ENCODE data around the gene WRNIP1. TPM values are rescaled to one million over a fixed set of nuclear protein-coding genes. Genes with fewer than 3 reads are reported as not detected.

Gene WRNIP1
- total and polyA plus RNA-seq, 2 of the 4 experiments (the other 2 are of a cell fraction) = 43.7 to 47.1 TPM

DNA sequence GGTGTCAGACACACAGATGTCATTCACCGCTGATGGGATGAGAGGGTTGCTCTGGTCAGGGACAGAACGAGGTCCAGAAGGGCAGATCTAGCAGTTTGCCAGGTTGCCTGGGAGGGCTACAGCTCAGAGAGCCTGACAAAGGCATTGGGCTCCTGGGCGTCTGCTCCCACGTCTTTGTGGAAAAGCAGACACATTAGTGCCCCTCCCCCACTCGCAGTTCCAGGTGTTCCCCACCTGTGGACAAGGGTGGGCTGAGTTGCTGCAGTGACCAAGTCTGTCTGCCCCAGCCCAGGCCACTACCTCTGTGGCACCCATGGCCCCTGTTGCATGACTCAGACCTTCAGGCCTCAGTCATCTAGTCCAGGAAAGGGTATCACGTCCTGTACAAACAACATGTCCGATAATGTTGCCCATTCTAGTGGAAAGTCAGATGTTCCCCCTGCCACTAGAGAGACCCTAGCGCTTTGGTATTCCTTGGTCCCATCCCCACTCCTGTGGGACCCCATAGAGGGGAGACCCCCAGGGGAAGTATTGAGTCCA, 37.4 kb downstream of the WRNIP1 start:
- Histone ChIP-seq H2BK15ac (ENCODE audit: low read depth, low read length) (no peak overlapping the region), H3K14ac (replicated peaks; ENCODE audit: low read depth, low read length) (no peak overlapping the region), H2AK9ac (replicated peaks; ENCODE audit: low read depth, low read length, poor library complexity) (no peak overlapping the region), H2BK5ac (ENCODE audit: low read depth, low read length, poor library complexity, severe bottlenecking) (no peak overlapping the region), H3K4me3 (ENCODE audit: insufficient read depth, low read depth, low read length) (no peak overlapping the region), H2AK5ac (ENCODE audit: low read depth, low read length) (no peak overlapping the region), H4K20me1 (ENCODE audit: insufficient read depth, low read length) (no peaks in the 10 kb centered on the region), H4K5ac (ENCODE audit: low read depth, low read length) (no peak overlapping the region), H2AFZ (replicated peaks; ENCODE audit: low read length, poor library complexity) (peak overlapping the region; percentile 39), H3K79me1 (ENCODE audit: low read depth in 1 of 2, low read length in 2 of 2) (peaks cover 6 to 22% of the 10 kb centered on the region in 2 experiments; a peak in 2 of 4 replicates), H3K4me1 (ENCODE audit: control insufficient read depth, insufficient read depth, low read length) (peaks cover under 1% of the 10 kb centered on the region; the same call in 1 of the 2 replicates), H3K36me3 (ENCODE audit: control insufficient read depth, insufficient read depth, low read length) (no peaks in the 10 kb centered on the region), H3K4ac (ENCODE audit: low read depth, low read length) (no peak overlapping the region), H3K4me2 (ENCODE audit: low read depth, low read length) (no peak overlapping the region), H4K8ac (ENCODE audit: low read depth in 2 of 2, low read length in 2 of 2) (no peak overlapping the region), H3K27me3 (ENCODE audit: control insufficient read depth, insufficient read depth, low read length) (no peaks in the 10 kb centered on the region), H2BK120ac (ENCODE audit: low read depth, low read length) (no peak overlapping the region), H2BK20ac (ENCODE audit: low read depth, low read length) (no peak overlapping the region), H3K9ac (ENCODE audit: low read depth, low read length) (no peak overlapping the region), H3K23ac (ENCODE audit: low read depth, low read length) (no peak overlapping the region), H3K9me3 (ENCODE audit: control insufficient read depth, insufficient read depth, low read length) (no peaks in the 10 kb centered on the region), H3K18ac (ENCODE audit: low read depth, low read length) (no peak overlapping the region), H3K56ac (ENCODE audit: extremely low read depth, insufficient read depth, low read length) (no peak overlapping the region), H4K91ac (ENCODE audit: insufficient read depth, low read depth, low read length) (no peak overlapping the region), H3K9me1 (ENCODE audit: insufficient read depth, low read length) (peaks cover 24% of the 10 kb centered on the region), H3K27ac (ENCODE audit: insufficient read depth, low read length) (no peak overlapping the region)
- no TSS peak for BruUV-seq (replicated peaks)
- DNase-seq (no peak), ATAC-seq (ENCODE audit: low read depth) (no peak)
- dilution Hi-C loops (cut with HindIII; ENCODE audit: low sequenced_read_pairs, unreplicated experiment) (no loop called here), intact Hi-C loops (cut with micrococcal nuclease) (no loop called here), in situ Hi-C loops (cut with MboI; ENCODE audit: low sequenced_read_pairs) (no loop called here)
- WGBS, 2 experiments (ENCODE audit: extremely low coverage in 2 of 2, insufficient read length in 1 of 2) = 95% methylated on average over 4 of the region's 8 CpGs; no CpG with 5 or more reads in 1 of the 2 experiments
- CTCF ChIA-PET = no interaction called here
- TF ChIP-seq MAFK (IDR thresholded peaks at IDR 0.05; ENCODE audit: low read depth, low read length) = no peak
- TF ChIP-seq MXI1 (IDR thresholded peaks at IDR 0.05; ENCODE audit: borderline replicate concordance, low read depth, low read length) = no peak
- no peak for TF ChIP-seq BHLHE40 (IDR thresholded peaks at IDR 0.05; ENCODE audit: low read depth, low read length)
- TF ChIP-seq RAD21 (IDR thresholded peaks at IDR 0.05; ENCODE audit: low read length) = no peak
- TF ChIP-seq, protein P1, sequence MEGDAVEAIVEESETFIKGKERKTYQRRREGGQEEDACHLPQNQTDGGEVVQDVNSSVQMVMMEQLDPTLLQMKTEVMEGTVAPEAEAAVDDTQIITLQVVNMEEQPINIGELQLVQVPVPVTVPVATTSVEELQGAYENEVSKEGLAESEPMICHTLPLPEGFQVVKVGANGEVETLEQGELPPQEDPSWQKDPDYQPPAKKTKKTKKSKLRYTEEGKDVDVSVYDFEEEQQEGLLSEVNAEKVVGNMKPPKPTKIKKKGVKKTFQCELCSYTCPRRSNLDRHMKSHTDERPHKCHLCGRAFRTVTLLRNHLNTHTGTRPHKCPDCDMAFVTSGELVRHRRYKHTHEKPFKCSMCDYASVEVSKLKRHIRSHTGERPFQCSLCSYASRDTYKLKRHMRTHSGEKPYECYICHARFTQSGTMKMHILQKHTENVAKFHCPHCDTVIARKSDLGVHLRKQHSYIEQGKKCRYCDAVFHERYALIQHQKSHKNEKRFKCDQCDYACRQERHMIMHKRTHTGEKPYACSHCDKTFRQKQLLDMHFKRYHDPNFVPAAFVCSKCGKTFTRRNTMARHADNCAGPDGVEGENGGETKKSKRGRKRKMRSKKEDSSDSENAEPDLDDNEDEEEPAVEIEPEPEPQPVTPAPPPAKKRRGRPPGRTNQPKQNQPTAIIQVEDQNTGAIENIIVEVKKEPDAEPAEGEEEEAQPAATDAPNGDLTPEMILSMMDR (conservative IDR thresholded peaks at IDR 0.05; ENCODE audit: low read depth, low read length) = no peak
- no peak for TF ChIP-seq FOS (IDR thresholded peaks at IDR 0.05; ENCODE audit: low read depth, low read length)
- TF ChIP-seq, protein P2, sequence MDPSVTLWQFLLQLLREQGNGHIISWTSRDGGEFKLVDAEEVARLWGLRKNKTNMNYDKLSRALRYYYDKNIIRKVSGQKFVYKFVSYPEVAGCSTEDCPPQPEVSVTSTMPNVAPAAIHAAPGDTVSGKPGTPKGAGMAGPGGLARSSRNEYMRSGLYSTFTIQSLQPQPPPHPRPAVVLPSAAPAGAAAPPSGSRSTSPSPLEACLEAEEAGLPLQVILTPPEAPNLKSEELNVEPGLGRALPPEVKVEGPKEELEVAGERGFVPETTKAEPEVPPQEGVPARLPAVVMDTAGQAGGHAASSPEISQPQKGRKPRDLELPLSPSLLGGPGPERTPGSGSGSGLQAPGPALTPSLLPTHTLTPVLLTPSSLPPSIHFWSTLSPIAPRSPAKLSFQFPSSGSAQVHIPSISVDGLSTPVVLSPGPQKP (IDR thresholded peaks at IDR 0.05; ENCODE audit: borderline replicate concordance, low read depth, low read length) = no peak
- TF ChIP-seq, protein P3, sequence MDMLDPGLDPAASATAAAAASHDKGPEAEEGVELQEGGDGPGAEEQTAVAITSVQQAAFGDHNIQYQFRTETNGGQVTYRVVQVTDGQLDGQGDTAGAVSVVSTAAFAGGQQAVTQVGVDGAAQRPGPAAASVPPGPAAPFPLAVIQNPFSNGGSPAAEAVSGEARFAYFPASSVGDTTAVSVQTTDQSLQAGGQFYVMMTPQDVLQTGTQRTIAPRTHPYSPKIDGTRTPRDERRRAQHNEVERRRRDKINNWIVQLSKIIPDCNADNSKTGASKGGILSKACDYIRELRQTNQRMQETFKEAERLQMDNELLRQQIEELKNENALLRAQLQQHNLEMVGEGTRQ (IDR thresholded peaks at IDR 0.05; ENCODE audit: low read depth, low read length) = no peak
- TF ChIP-seq RCOR1 (IDR thresholded peaks at IDR 0.05; ENCODE audit: insufficient replicate concordance, low read length) = no peak
- TF ChIP-seq MAZ (IDR thresholded peaks at IDR 0.05; ENCODE audit: borderline replicate concordance, low read depth, low read length) = no peak
- no peak for TF ChIP-seq CEBPB (IDR thresholded peaks at IDR 0.05; ENCODE audit: low read depth, low read length)
- TF ChIP-seq CHD1 (IDR thresholded peaks at IDR 0.05; ENCODE audit: low read depth, low read length) = no peak
- TF ChIP-seq SMC3 (IDR thresholded peaks at IDR 0.05; ENCODE audit: low read depth, low read length) = no peak
- TF ChIP-seq NFE2L2 (IDR thresholded peaks at IDR 0.05; ENCODE audit: low read depth, low read length) = no peak
- no peak for TF ChIP-seq RFX5 (IDR thresholded peaks at IDR 0.05; ENCODE audit: low read depth, low read length)
- TF ChIP-seq POLR2A (IDR thresholded peaks at IDR 0.05; ENCODE audit: low read depth, low read length) = no peak
- POLR2A ChIA-PET (ENCODE audit: unreplicated experiment) = no interaction called here

All from IMR-90 (cell line).